Measurements from ENCODE around the gene ULBP3. TPM values are rescaled to one million over a fixed set of nuclear protein-coding genes. Genes with fewer than 3 reads are reported as not detected.
"Not testable (repeated sequence)": the region's sequence is repeated elsewhere in the genome, so short reads cannot be mapped to it uniquely, and the experiment has no call there.

Gene ULBP3
- total RNA-seq, 1 donor from 2014 or later = 3.0 TPM

DNA sequence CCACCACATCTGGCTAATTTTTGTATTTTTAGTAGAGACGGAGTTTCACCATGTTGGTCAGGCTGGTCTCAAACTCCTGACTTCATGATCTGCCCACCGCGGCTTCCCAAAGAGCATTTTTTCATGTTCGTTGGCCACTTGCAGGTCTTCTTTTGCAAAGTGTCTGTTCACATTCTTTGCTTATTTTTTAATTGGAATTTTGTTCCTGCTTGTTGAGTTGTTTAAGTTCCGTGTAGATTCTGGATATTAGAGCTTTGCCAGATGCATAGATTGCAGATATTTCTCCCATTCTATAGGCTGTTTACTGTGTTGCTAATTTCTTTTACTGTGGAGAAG, 51.8 kb downstream of the ULBP3 start:
- not testable (repeated sequence) for DNase-seq (ENCODE audit: low spot score)

DNA sequence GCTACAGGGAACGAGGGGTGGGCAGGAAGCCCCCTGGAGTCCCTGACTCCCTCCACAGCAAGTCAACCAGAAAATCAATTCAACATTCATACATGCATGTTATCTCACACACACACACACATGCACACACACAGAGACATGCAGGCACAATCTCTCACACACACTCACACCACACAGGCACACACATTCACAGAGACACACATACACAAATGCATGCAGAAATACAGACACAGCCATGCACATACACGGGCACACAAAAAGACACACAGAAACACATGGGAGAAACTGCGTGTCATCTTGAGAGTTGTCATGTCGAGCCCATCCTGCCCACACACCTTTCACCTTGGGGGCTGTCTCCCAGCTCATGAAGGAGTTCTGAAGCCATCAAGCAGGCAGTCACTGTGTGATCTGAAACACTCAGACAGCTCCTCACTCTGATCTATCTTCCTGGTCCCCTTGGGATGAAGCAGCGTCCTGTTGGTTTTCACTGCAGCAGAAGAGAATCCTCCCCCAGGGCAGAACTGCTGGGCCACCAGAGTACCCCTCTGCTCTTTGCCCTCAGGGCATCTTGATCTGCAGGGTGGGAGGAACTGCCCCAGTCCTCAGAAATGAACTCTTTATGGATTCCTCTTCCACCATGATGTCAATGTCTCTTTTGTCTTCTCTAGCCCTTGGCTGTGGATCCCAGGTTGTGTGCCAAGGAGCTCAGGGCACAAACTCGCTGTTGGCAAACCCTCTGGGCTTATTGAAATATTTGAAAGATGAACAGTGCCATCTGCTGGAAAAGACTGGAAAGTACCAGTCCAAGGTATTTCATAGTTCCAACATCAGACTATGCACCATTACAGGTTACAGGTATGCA, 52.4 kb downstream of the ULBP3 start:
- peak; percentile 49 for DNase-seq (ENCODE audit: low spot score)

DNA sequence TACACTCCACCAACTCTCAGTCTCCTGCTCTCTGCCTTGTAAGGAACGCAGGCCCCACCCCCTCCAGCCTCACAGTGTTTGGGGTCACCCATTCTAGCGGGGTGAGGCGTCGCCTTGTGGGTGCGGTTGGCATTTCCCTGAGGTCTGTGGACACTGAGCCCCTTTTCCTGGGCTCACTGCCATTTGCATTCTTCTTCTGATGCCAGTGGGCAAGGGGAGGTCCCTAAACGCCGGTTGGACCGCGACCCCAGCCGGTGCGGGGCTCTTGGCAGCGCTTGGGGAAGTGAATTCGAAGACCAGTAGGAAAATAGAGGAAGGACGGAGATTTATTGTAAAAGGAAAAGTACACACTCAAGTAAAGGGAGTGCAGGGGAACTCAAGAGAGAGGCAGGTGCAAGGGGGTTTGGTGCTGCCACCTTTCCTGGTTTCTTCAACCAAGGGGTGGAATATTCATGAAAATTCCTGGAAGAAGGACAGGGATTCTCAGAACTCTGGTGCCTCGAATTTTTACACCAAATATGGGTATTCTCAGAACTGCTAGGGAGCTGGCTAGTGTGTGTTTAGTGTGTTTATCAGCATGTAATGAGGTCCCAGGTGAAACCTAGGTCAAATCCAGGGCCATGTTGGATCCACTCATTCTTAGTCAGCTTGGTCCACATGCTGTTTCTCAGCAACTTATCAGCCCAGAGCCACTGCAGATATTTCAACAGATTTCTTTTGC, 53.5 kb downstream of the ULBP3 start:
- peak; percentile 74 for DNase-seq (ENCODE audit: low spot score)

DNA sequence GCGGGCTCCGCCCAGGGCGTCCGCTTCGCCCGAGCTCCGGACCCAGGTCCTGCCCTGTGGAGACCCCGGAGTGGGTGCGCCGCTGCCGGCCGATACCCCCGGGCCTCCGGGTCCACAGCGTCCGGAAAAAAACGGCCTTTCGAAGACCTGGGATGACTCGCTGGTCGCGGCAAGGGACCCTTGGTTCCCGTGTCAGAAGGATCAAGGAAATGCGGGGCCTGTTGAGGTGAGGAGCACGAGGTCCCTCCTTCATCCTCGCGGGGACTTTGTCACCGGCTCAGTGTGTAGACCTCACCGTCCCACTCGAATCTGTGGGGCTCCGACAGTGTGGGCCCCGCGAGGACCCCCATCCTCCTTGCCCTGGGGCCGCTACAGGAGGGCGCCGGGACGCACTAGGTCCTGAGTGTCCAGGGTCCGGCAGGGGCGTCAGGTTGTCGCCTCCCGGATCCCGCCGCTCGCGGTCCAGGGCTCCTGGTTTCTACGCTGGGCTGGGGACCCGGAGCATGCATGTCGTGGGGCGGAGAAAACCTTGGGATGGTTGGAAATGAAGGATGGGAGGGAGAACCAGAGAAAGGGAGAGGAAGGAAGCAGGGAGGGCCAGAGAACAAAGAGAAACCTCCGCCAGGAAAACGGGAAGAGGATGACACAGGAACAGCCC, 54.2 kb downstream of the ULBP3 start:
- not testable (repeated sequence) for DNase-seq (ENCODE audit: low spot score)

DNA sequence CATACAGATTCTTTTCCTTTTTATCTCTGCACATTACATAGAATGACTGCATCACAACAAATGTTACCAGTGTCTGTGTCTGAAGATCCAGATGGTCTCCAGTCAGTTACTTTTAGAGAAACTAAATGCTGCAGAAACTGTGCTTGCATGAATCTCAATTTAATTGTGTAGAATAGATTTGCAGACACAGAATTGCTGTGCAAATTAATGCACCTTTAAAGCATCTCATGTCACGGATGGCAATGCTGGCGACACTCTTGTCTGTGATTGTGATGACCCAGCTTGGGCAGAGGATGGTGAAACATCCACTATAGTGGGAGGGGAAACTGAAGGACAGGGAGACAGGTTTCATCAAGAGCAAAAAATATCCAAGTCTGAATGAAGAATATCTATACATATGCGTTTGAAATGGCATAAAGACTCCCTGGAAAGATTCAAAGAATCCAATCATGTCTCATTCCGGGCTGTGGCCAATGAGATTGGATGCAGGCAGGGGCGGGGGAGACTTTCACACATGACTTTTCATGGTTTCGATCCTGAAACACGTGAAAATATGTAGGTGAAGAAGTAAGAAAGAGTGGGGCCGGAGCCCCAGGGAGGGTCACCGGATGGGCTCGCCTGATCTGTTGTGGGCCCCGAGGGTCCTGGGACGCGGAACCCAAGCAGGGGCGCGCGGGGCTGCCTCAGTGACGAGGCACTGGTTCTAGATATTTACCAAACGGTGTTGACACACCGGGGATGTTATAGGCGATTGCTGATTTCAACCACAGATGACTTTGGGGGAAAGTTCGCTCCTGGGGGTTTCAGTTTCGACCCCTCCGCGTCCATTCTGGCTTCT, 54.9 kb downstream of the ULBP3 start:
- not testable (repeated sequence) for DNase-seq (ENCODE audit: low spot score)

DNA sequence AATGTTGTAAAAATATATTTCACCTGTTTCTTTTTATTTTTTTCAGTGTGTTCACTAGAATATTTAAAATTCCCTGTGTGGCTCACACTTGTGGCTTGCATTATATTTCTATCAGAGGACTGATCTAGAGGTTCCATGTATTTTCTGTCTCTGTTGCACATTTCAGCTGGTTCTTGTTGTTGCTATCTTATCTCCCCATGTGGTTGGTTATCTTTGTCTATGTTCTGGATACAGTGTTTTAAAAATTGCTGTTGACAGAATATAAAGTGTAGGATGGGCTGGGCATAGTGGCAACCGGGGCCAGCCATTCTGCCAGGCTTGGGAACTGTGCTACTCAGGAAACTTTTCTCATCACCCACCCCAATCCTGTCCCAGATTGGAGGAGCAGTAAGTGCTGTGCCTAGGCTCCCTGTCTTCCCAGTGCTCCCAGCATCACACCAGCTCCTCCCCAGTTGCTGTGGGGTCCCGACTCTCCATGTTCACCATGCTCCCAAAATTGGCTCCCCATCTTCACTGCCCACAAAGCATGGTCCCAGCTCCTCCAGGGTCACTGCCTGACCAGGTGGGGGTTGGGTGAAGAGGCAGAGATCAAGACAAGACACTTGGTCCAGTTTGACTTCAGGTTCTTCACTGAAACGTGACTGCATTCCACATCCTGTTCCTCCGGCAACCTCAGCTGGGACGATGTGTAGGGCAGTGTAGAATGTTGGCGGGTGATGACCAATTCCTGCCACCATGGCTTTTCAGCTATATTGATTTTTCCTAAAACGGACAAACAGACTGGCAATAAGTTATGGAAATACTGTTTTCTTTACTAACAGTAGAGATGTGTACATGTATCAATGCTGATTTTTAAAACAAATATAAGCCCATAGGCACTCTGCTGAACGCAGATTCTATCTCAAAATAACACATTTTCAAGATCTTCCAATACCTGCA, 55.8 kb downstream of the ULBP3 start:
- DNase-seq (ENCODE audit: low spot score) = peak; percentile 67

Other genes starting within 250 kb of the ULBP3 start
- gene LRP11, start 204.8 kb downstream of the ULBP3 start, total RNA-seq = 24.2 TPM
- gene RAET1E, start 171.0 kb downstream of the ULBP3 start, total RNA-seq = 0.29 TPM
- 0.51 TPM for gene RAET1G, start 146.0 kb downstream of the ULBP3 start, total RNA-seq
- 0.96 TPM for gene ULBP2, start 127.1 kb downstream of the ULBP3 start, total RNA-seq
- 0.19 TPM for gene ULBP1, start 105.2 kb downstream of the ULBP3 start, total RNA-seq
- gene RAET1L, start 43.6 kb downstream of the ULBP3 start, total RNA-seq = not detected
- gene PPP1R14C, start 73.9 kb upstream of the ULBP3 start, total RNA-seq = 0.26 TPM